Heart right ventricle (tissue), 16 donors: ENCODE data around the gene GNAL. TPM values are rescaled to one million over a fixed set of nuclear protein-coding genes. Genes with fewer than 3 reads are reported as not detected.

Source experiments
- ATAC-seq, 8 donors: fragments of 200-7000 bp; cut with Tn5 transposase; one replicate each; pipeline ENCODE4 v1.9.1; 2020; ENCODE audit warnings: mild to moderate bottlenecking in 8 of 8, moderate library complexity in 8 of 8, moderate number of reproducible peaks in 1 of 8
- DNase-seq, 2 donors: peaks; one replicate each; pipeline ENCODE4 v3.0.0-alpha.2; 2020
- H3K27ac ChIP-seq, 10 donors: fragments of 200-600 bp; sonication (generic) in 2 of 10; one replicate each; pipeline versions ENCODE4 v1.5.0 to v1.8.0; 2020 to 2022; ENCODE audit warnings: mild to moderate bottlenecking in 3 of 10
- H3K27me3 ChIP-seq, 7 donors: fragments of 200-600 bp; one replicate each; pipeline ENCODE4 v1.8.0; 2021 to 2022; ENCODE audit warnings: mild to moderate bottlenecking in 2 of 7
- H3K36me3 ChIP-seq, 9 donors: fragments of 200-600 bp; sonication (generic) in 1 of 9; one replicate each; pipeline versions ENCODE4 v1.5.0 to v1.8.0; 2020 to 2022; ENCODE audit warnings: mild to moderate bottlenecking in 2 of 9
- H3K4me1 ChIP-seq, 9 donors: fragments of 200-600 bp; sonication (generic) in 1 of 9; one replicate each; pipeline versions ENCODE4 v1.5.0 to v1.8.0; 2020 to 2022; ENCODE audit warnings: mild to moderate bottlenecking in 4 of 9
- H3K4me3 ChIP-seq, 10 donors: fragments of 200-600 bp; sonication (generic) in 2 of 10; one replicate each; pipeline versions ENCODE4 v1.5.0 to v1.8.0; 2020 to 2022; ENCODE audit warnings: mild to moderate bottlenecking in 7 of 10, moderate library complexity in 2 of 10
- H3K9me3 ChIP-seq, 11 donors: fragments of 200-600 bp in 10 of 11; sonication (generic) in 2 of 11; one replicate each; pipeline versions ENCODE4 v1.5.0 to v1.8.0; 2013 to 2022; ENCODE audit warnings: mild to moderate bottlenecking in 2 of 11, control low read depth in 1 of 11, moderate library complexity in 1 of 11
- CTCF ChIP-seq, 9 donors: fragments of 200-600 bp; sonication (generic) in 2 of 9; IDR thresholded peaks; one replicate each; pipeline versions ENCODE4 v1.5.0 to v1.8.0; 2021 to 2022; ENCODE audit warnings: antibody characterized with exemption in 9 of 9, mild to moderate bottlenecking in 5 of 9, moderate library complexity in 1 of 9
- WGBS, 2 donors: extraction: QIAGEN DNeasy Blood & Tissue Kit; methylation state at CpG; one replicate each; pipeline ENCODE4 v1.1.7; 2013; ENCODE audit warnings: inconsistent platforms in 1 of 2; 5-methylcytosine and 5-hydroxymethylcytosine counted together
- intact Hi-C, 10 donors: fragments of 100-400 bp; cut with DNase I; formaldehyde crosslinking; loops; one replicate each; pipeline versions ENCODE4 v1.11.1 to v1.14.2; 2022
- polyA plus RNA-seq, 2 donors: library from polyadenylated mRNA; stranded (reverse); fragments of 200-250 nt; gene quantifications; one replicate each; pipeline ENCODE4 v1.2.3, GENCODE V29; 2013
- total RNA-seq, 10 donors: library from RNA; stranded (reverse); fragmentation: NEBNext Ultra II Directional in 3 of 10; extraction: Animal tissue kit (Norgen Biotek cat#: 25700) in 3 of 10; gene quantifications; one replicate each; pipeline versions ENCODE4 v1.2.1 to v1.2.4, GENCODE V29; 2021 to 2023
- donor health status: Arrhythmogenic right ventricular cardiomyopathy.
- donor health status: ischemic (EF 13 %, LVEDD 7.1; RV severe dilation, severe dysfunction).
- donor health status: healthy with polysubstance abuse.
- donor health status: DM: no; HTN: yes; CAD: no.
- donor health status: DM: no; HTN: no; CAD: no.
- donor health status: ischemic (EF 25% LVEDD 6.9; RV normal size, moderate dysfunction).
- donor health status: ischemic (EF 25% LVEDD 5.7; RV mildly dilated, moderate dysfunction).
- donor health status: healthy.
- donor health status: DM: yes; HTN: yes; CAD: no.
- donor health status: Ischemic cardiomyopathy.
- donor health status: ischemic (EF 35%, LVEDD 5.7; RV mildly dilated, moderate dysfunction).
- donor health status: nonischemic (EF 11% LVEDD 7.7; RV severe dilation, severe dysfunction).
- donor health status: DM: yes; HTN: yes; CAD: no.
- donor health status: PGD.
- donor health status: ischemic (EF 29% LVEDD 5.4; RV normal size, mild dysfunction).
- donor health status: nonischemic (EF 23%, LVEDD 6.1; RV moderate dilation, normal function).

GNAL gene
- total and polyA plus RNA-seq, 12 donors = 0.42 to 6.9 (median 1.6) TPM

DNA sequence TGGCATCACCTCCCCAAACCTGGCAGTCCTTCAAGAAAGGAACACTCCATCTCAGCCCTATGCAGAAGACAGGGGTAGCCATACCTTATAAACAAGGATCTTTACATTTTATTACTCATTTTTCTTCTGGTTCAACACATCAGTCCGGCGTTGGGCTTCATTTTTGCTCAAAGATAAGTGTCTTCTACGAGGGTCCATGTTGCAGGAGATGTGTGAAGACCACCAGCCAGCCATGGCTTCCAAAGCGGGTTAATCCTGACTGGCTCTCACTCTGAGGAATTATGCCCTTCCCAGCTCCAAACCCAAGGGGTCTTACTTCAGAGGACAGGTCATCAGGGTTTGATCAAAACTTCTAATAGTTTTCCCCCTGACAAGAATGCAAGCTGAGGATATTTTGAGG lies 23.9 kb upstream of the GNAL start:
- intact Hi-C loops = loop anchor here in 1 of 10 donors (10.0 kb wide), 1 partner anchor 570 kb away; no protein-coding TSS in a partner anchor
- no peak for ATAC-seq
- no peaks in the 10 kb centered on the region for H3K9me3 ChIP-seq
- H3K27ac ChIP-seq = no peak overlapping the region
- no peak for DNase-seq
- no peaks in the 10 kb centered on the region for H3K36me3 ChIP-seq
- no peak overlapping the region for H3K4me3 ChIP-seq
- TF ChIP-seq CTCF (IDR thresholded peaks at IDR 0.05) = no peak
- WGBS, 2 donors = 57 to 69% methylated on average over 4 of the region's 4 CpGs
- no peaks in the 10 kb centered on the region for H3K4me1 ChIP-seq
- H3K27me3 ChIP-seq = peaks cover 0 to 58% (median 47%) of the 10 kb centered on the region in 7 donors

GRCh38 chr18:11665587-11665986 lies 23.5 kb upstream of the GNAL start:
- TF ChIP-seq CTCF (IDR thresholded peaks at IDR 0.05) = no peak
- Histone ChIP-seq H3K9me3 (no peaks in the 10 kb centered on the region), H3K36me3 (no peaks in the 10 kb centered on the region), H3K4me3 (no peak overlapping the region), H3K4me1 (no peaks in the 10 kb centered on the region), H3K27ac (no peak overlapping the region), H3K27me3 (peaks cover 0 to 54% (median 42%) of the 10 kb centered on the region in 7 donors)
- WGBS, 2 donors = 81 to 96% methylated on average over 4 of the region's 4 CpGs
- no peak for DNase-seq
- intact Hi-C loops = loop anchor here in 1 of 10 donors (10.0 kb wide), 1 partner anchor 569 kb away; no protein-coding TSS in a partner anchor
- no peak for ATAC-seq

DNA sequence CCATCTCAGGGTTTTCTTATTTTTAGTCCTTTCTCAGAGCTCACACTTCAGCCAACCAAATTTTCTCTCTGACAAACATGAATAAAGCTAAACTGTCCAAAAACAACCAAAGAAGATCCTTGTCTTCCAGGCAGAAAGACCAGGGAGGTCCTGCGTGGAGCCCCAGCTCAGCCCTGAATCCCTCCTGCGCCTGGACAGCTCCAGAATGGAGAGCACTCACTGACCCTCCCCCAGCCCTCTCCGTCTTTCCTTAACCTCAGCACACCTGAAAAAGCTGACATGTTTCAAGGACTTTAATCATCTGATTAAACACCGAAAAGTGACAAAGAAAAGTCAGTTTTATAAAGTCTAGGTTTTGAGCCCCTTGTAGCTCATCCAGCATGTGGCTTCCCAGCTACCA lies 22.9 kb upstream of the GNAL start:
- 54 to 55% methylated on average over 4 of the region's 4 CpGs for WGBS, 2 donors
- ATAC-seq (no peak), DNase-seq (no peak)
- Histone ChIP-seq H3K27ac (no peak overlapping the region), H3K4me1 (no peaks in the 10 kb centered on the region), H3K9me3 (no peaks in the 10 kb centered on the region), H3K4me3 (no peak overlapping the region), H3K27me3 (peaks cover 0 to 52% (median 37%) of the 10 kb centered on the region in 7 donors), H3K36me3 (no peaks in the 10 kb centered on the region)
- no peak for TF ChIP-seq CTCF (IDR thresholded peaks at IDR 0.05)
- intact Hi-C loops = loop anchor here in 1 of 10 donors (10.0 kb wide), 1 partner anchor 569 kb away; no protein-coding TSS in a partner anchor

DNA sequence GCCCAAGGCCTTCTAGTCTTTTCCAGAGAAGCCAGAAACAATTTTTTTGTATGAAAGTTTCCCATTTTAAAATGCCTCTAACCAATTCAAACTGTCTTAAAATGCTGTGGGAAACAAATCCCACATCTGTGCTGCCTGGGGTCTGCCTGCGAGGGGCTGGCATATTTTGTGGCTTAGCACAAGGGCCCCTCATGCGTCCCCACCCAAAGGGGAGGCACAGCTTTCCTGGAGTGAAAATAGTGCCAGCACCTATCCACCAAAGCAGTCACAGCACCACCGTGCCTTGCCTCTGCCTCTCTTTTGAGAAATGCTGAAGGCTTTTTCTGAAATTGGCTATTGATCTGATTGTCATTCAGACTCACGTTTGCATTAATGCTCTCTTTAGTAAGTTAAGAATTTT lies 22.2 kb upstream of the GNAL start:
- Histone ChIP-seq H3K9me3 (no peaks in the 10 kb centered on the region), H3K4me1 (no peaks in the 10 kb centered on the region), H3K27me3 (peaks cover 0 to 53% (median 30%) of the 10 kb centered on the region in 7 donors), H3K36me3 (no peaks in the 10 kb centered on the region), H3K4me3 (no peak overlapping the region), H3K27ac (no peak overlapping the region)
- intact Hi-C loops = loop anchor here in 1 of 10 donors (10.0 kb wide), 1 partner anchor 568 kb away; no protein-coding TSS in a partner anchor
- DNase-seq = no peak
- no peak for TF ChIP-seq CTCF (IDR thresholded peaks at IDR 0.05)
- 67 to 84% methylated on average over 4 of the region's 4 CpGs for WGBS, 2 donors
- ATAC-seq = no peak
